Activated naive CD8-positive, alpha-beta T cell (primary cell): Measurements from ENCODE around the gene AMBP.
"Not testable (repeated sequence)": the region's sequence is repeated elsewhere in the genome, so short reads cannot be mapped to it uniquely, and the experiment has no call there.

ENCODE experiments used
- H3K27ac Mint-ChIP-seq: one replicate; pipeline ENCODE4 v1.8.0; 2021; ENCODE audit warnings: mixed read lengths
- H3K27me3 Mint-ChIP-seq: one replicate; pipeline ENCODE4 v1.8.0; 2021; ENCODE audit warnings: mixed read lengths
- H3K36me3 Mint-ChIP-seq: one replicate; pipeline ENCODE4 v1.8.0; 2021; ENCODE audit warnings: mixed read lengths
- H3K4me1 Mint-ChIP-seq: one replicate; pipeline ENCODE4 v1.8.0; 2021; ENCODE audit warnings: low read depth, mixed read lengths
- H3K4me3 Mint-ChIP-seq: one replicate; pipeline ENCODE4 v1.8.0; 2021; ENCODE audit warnings: mild to moderate bottlenecking, mixed read lengths
- H3K9me3 Mint-ChIP-seq: one replicate; pipeline ENCODE4 v1.8.0; 2021; ENCODE audit warnings: low read depth, mixed read lengths

The AMBP gene

DNA sequence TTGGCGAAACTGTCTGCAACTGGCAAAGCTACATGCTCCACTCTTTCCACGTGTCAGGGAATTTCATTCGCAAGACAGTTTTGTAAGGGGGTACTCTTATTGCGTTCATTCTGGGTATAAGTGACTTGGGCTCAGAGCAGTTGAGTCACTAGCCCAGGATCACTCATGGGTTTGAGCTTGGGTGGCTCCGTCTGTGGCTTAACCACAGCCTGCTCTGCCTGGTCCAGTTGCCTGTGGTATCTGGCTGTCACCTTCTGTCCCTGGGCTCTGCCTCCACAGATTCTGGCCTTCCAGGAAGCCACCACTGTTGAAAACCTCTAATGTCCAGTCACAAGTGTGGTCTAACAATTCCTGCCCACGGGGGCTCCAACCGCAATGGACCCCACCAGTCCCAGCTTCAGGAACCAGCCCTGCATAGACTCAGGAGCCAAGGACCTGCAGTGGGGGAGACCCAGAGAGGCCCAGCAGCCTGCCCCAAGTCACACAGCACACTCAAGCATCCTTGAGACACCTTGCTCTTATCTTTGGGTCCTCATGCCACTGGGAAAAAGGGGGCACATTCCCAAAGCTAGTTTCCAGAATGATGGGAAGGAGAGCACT, 10.6 kb upstream of the AMBP start:
- Mint-ChIP-seq H3K4me3 (no peak overlapping the region), H3K9me3 (no peaks in the 10 kb centered on the region), H3K36me3 (no peaks in the 10 kb centered on the region), H3K27me3 (peaks cover 2% of the 10 kb centered on the region), H3K27ac (no peak overlapping the region), H3K4me1 (no peaks in the 10 kb centered on the region)

DNA sequence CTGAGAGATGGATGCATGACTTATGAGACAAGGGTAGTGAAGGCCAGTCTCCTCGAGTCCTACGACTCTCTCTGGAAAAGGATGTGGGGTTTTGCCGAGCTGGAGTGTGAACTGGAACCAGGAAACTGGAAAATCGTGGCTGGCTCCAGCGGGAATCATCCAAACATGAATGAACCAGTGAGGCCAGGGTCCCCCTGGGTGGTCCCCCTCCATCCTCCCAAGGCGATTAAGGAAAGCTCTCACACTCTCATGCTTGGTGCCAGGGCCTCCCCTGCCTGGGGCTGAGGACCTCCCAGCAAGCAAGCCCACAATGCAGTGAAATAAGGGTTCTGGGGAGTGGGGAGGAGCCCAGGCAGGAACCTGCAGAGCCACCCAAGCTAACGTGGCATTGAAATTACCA, 9.6 kb upstream of the AMBP start:
- Mint-ChIP-seq H3K9me3 (no peaks in the 10 kb centered on the region), H3K36me3 (no peaks in the 10 kb centered on the region), H3K27ac (no peak overlapping the region), H3K4me3 (no peak overlapping the region), H3K4me1 (no peaks in the 10 kb centered on the region), H3K27me3 (peaks cover 1% of the 10 kb centered on the region)

DNA sequence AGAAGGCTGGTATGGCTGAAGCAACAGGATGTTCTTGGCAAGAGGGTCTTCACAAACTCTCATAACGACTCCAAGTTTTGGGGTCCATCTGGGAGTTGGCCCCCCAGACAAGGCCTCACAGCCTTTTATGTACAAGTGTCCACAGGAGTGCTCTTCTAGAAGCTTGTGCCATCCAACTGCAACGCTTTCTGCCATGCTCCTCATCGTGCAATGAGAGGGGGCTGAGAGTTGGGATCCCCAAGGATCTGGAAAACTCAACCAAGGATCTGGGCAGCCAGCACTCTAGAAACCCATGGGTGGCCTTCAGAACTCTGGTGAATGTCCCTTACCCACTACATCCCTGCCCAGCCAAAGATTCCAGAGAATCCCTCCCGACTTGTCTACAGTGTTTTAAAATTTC, 8.5 kb upstream of the AMBP start:
- Mint-ChIP-seq H3K36me3 (no peaks in the 10 kb centered on the region), H3K27me3 (no peaks in the 10 kb centered on the region), H3K4me1 (peaks cover 1% of the 10 kb centered on the region), H3K4me3 (no peak overlapping the region), H3K9me3 (no peaks in the 10 kb centered on the region), H3K27ac (no peak overlapping the region)

DNA sequence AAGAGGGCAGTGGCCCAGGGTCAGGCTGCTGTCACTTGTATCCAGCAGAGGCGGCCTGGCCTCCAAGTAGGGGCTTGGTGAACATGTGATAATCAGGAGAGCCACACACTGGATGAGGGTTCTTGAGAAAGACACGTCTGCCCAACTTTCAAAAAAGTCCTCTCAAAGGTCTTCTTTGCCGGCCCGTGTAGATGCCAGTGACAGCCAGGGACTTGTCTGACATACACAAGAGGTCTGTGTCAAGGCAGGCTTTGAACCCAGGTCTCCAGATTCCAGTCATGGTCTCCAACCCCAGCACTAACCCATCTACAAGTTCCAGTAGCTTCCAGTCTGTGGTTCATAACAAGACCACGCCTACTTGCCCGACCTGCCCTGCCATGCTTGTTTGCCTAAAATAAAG, 7.9 kb upstream of the AMBP start:
- Mint-ChIP-seq H3K4me3 (no peak overlapping the region), H3K27me3 (no peaks in the 10 kb centered on the region), H3K27ac (no peak overlapping the region), H3K9me3 (no peaks in the 10 kb centered on the region), H3K36me3 (no peaks in the 10 kb centered on the region), H3K4me1 (peaks cover 1% of the 10 kb centered on the region)

DNA sequence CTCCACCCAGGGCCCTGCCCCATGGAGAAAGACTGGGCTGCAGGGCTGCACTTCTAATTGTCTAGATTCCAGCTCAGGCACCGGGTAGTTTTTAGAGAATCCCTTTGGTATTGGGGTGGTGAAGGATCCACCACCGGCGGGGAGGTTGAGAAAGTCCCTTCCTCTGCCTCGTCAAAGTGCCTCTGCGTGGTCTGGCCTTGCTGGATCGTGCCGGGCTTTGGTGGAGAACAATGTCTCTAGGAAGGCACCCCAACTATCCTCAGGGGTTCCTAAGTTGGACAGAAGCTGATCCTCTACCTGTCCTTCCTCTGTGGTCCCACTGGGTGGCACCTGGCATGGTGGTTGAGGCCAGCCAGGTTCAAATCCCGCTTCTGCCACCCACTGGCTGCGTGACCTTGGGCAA, 7.3 kb upstream of the AMBP start:
- no peaks in the 10 kb centered on the region for H3K27me3 Mint-ChIP-seq
- H3K27ac Mint-ChIP-seq, result no peak overlapping the region
- H3K9me3 Mint-ChIP-seq, result no peaks in the 10 kb centered on the region
- no peaks in the 10 kb centered on the region for H3K36me3 Mint-ChIP-seq
- peaks cover 1% of the 10 kb centered on the region for H3K4me1 Mint-ChIP-seq
- no peak overlapping the region for H3K4me3 Mint-ChIP-seq

DNA sequence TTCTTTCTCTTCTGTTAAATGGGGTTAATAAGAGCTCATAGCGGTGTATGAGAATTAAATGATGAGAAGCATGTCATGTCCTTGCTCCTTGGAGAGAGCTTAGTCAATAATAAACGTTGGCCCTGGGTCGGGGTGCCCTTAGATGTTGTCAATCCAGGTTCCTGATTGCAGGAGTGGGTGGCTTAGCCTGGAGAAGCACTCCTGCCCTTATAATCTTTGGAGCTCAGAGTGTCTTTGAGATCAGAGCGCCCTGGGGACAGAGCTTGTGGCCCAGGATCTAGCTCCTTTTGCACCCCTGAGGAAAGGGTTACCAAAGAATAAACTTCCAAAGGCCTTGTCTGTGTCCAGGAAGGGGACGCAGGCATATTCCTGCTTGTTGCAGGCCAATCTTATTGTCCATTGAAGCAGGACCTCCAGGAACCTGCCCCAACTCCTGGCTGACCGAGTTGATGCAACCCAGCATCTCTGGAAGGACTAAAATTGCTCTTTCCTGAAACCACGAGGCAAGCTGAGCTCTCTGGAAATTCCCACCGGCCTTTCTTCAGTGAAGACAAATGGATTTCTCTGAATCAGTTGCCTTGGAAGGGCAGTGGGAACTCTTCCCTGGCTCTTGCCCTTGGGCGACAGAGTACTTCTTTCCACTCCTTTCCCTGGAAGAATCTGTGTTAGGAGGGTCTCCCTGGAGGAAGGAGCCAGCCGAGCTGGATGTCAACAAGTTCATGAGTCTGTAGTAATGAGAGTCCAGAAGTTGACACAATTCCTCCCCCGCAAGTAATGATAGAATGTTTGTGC, 6.4 kb upstream of the AMBP start:
- no peak overlapping the region for H3K4me3 Mint-ChIP-seq
- H3K36me3 Mint-ChIP-seq, result no peaks in the 10 kb centered on the region
- no peaks in the 10 kb centered on the region for H3K9me3 Mint-ChIP-seq
- H3K4me1 Mint-ChIP-seq, result peaks cover 1% of the 10 kb centered on the region
- no peak overlapping the region for H3K27ac Mint-ChIP-seq
- no peaks in the 10 kb centered on the region for H3K27me3 Mint-ChIP-seq

DNA sequence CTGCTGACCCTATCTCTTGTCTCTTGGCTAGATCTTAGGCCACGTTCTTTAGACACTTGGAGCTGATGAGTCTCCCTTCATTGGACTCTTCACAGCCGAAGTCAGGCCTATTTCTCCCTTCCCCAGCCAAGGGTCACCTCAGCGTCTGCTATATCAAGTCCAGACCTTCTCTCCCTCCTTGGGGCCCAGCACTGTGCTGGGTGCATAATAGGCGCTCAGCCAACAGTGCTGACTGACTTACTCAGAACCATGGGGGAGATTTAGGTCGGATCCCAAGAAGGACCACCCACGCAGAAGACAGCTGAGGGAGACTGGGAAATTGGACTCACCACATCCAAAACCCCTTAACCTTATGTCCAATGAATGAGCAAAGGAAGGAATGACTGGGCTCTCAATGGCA, 5.6 kb upstream of the AMBP start:
- Mint-ChIP-seq H3K4me3 (no peak overlapping the region), H3K9me3 (no peaks in the 10 kb centered on the region), H3K27ac (no peak overlapping the region), H3K27me3 (no peaks in the 10 kb centered on the region), H3K36me3 (no peaks in the 10 kb centered on the region), H3K4me1 (peaks cover 1% of the 10 kb centered on the region)

DNA sequence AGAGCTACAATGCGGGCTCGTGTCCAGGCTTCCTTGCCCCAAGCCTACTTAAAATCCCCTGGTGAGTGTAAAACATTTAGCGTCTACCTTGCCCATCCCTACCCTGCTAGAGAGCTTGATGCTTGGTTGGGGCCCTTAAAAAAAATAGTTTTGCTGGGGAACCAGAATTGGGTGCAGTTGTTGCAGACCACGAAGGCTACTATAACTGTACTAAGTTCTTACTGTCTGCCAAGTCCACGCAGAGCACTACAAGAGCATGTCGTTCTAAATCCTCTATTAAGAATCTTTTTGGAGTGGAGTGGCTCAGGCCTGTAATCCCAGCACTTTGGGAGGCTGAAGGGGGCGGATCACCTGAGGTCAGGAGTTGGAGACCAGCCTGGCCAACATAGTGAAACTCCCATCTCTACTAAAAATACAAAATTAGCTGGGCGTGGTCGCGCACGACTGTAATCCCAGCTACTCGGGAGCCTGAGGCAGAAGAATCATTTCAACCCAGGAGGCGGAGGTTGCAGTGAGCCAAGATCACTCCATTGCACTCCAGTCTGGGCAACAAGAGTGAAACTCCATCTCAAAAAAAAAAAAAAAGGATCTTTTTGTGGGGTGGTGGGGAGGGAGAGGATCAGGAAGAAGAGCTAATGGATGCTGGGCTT, 4.8 kb upstream of the AMBP start:
- not testable (repeated sequence) for H3K4me3 Mint-ChIP-seq, H3K27me3 Mint-ChIP-seq, H3K4me1 Mint-ChIP-seq, H3K9me3 Mint-ChIP-seq, H3K27ac Mint-ChIP-seq, H3K36me3 Mint-ChIP-seq

DNA sequence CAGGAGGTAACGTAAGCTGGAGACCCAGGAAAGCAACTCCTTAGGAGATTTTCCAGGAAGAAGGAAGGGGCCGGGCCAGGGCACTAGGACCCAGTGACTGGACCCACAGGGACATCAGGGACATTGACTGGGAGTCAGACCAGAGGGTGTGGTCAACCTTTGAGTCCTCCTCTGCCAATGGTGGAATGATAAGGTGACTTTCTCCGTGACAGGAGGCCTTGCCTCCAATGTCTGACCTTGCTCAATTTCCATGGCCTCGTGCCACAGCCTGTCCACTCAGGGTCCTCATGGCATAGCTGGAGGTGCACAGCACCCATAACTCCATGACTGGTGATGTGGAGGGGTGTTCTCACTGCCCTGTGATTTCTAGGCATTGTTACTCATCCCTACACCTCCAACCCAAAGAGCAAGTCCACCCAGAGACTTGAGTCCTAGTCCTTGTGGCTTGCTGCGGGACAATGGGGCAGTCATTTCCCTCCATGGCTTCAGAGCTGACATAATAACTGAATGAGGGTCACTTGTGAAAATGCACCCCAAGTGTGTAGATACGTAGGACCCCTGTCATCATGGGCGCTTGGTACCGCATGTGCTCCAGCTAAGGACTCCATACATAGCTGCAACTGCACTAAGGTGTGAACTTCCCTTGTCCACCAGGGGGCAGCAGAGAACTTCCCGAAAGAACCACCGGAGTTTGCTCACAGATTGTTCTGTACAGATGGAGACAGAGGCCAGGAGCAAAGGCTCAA, 4.1 kb upstream of the AMBP start:
- no peaks in the 10 kb centered on the region for H3K27me3 Mint-ChIP-seq
- H3K27ac Mint-ChIP-seq, result no peak overlapping the region
- peaks cover 1% of the 10 kb centered on the region for H3K4me1 Mint-ChIP-seq
- H3K4me3 Mint-ChIP-seq, result no peak overlapping the region
- no peaks in the 10 kb centered on the region for H3K9me3 Mint-ChIP-seq
- H3K36me3 Mint-ChIP-seq, result no peaks in the 10 kb centered on the region

DNA sequence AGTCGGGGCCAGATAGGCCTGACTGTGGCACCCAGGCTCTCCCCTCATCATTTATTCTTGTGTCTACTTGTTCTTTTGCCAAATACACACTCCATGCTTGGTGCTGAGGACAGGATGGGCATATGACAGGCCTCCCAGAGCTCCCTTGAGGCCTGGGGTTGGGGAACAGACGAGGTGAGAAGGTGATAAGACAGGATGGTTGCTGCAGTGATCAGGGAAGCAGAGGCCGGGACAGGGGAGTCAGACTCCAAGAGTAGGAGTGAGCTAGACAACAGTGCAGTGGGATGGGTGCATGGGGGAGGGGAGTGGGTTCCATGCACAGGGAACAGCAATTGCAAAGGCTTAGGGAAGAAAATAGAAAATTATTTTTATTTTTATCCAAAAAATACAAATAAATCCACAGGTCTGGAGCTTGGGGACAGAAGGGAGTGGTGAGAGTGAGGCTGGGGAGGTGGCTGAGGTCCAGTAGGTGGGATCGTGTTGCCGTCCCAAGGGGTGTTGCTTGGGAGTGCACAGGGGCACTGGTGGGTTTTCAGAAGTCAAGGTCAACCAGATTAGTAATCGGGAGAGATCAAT, 3.4 kb upstream of the AMBP start:
- Mint-ChIP-seq H3K9me3 (no peaks in the 10 kb centered on the region), H3K4me3 (no peak overlapping the region), H3K4me1 (peaks cover 1% of the 10 kb centered on the region), H3K27me3 (peaks cover 1% of the 10 kb centered on the region), H3K27ac (no peak overlapping the region), H3K36me3 (no peaks in the 10 kb centered on the region)

DNA sequence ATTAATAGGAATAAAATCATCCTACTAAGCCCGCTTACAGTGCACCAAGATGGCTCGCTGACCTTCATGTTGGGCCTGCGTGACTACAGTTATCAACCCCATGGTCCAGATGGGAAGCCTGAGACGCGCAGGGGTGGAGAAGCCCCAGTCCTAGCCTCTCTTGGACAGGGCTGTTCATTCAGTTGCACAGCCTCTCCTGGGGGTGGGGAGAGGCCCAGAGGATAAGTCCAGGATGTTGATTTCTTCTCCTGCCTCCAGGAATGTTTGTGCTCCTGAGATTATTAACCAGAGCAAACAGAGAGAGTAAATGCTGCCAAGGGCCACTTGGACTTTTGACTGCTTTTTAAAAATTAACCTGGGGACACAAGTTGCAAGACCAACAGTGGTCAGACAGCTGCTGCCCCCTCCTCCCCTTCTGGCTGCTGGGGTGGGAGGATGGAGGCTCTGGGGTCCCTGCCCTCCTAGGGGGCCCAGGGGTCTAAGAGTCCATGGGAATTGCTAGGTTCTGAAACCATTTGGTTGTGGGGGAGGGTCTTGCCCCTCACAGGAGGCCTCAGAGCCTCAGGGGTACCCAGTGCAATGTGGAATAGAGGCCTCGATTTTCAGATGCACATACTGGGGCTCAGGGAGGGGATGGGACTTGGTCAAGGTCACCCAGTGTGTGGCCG, 2.8 kb upstream of the AMBP start:
- Mint-ChIP-seq H3K4me3 (no peak overlapping the region), H3K27ac (no peak overlapping the region), H3K27me3 (peaks cover 1% of the 10 kb centered on the region), H3K4me1 (peaks cover 1% of the 10 kb centered on the region), H3K9me3 (no peaks in the 10 kb centered on the region), H3K36me3 (no peaks in the 10 kb centered on the region)

DNA sequence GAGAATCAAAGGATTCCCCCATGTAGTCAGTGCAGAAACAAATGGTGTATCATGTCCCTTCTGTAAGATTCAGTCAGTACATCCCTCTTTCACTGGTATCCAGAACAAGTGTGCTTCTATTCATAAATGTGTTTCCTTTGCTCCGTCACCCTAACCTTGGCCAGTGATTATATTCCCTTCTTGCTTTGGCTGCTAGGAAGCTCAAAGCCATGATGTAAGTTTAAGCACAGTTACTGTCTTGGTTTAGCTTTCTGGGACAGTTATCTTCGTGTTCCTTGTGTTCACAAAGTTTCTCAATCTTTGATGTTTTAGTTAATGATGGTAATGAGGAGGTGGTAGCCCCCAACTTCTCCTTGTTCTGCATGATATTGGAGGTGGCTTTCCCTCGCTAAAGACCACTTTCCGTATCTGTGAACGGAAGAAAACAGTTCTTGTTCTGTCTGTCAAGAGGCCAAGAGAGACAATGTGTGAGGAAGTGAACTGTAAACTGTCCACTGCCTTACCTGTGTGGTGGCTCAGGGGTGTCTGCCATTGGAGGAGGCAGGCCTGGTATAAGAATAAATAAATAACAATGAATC, 2.2 kb upstream of the AMBP start:
- Mint-ChIP-seq H3K4me3 (no peak overlapping the region), H3K4me1 (peaks cover 1% of the 10 kb centered on the region), H3K9me3 (no peaks in the 10 kb centered on the region), H3K27ac (no peak overlapping the region), H3K27me3 (peaks cover 4% of the 10 kb centered on the region), H3K36me3 (no peaks in the 10 kb centered on the region)

DNA sequence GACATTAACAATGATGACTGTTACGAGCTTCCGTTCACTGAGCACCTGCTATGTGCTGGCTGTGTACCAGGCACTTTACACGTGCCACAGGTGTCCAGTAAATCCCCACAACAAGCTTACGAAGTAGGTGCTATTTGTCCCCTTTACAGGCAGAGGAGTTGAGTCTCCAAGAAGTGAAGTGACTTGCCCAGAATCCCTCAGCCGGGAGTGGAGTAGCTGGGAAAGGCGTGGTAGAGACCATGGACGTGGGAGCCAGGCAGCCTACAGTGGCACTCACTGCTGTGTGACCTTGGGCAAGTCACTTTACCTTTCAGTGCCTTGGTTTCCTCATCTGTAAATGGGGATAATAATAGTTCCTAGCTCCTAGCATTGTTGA, 669 bp upstream of the AMBP start:
- Mint-ChIP-seq H3K4me3 (no peak overlapping the region), H3K27me3 (peaks cover 10% of the 10 kb centered on the region), H3K36me3 (no peaks in the 10 kb centered on the region), H3K27ac (no peak overlapping the region), H3K9me3 (no peaks in the 10 kb centered on the region), H3K4me1 (peaks cover 1% of the 10 kb centered on the region)

DNA sequence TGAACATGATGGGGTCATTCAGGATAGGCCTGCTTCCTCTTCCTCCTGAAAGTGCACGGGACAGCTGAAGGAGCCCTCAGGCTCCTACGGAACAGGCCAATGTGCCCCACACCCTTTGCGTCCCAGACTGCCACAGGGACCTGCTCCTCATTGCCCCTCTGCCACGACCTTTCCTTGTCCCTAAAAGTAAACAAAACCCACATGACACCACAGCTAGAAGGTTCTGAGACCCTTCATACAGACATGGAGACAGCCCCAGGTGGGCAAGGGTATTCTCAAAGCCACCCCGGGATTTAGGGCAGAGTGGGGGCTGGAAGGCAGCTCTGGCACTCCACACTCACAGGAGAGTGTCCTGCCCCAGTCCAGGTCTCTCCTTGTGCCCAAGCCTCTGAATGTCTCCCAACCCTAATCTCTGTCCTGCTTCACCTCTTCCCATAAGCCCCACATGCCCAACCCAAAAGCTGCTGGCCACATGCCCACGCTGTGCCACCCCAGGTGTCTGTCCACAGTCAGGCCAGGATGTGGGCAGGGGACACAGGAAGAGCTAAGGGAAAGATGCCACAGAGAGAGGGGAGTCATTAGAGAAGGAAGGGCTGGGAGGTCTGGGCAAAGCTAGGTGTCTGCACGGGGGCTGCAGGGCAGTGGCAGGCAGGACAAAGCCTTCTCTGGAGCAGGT, 800 bp downstream of the AMBP start:
- Mint-ChIP-seq H3K4me3 (no peak overlapping the region), H3K9me3 (no peaks in the 10 kb centered on the region), H3K4me1 (no peaks in the 10 kb centered on the region), H3K36me3 (no peaks in the 10 kb centered on the region), H3K27ac (no peak overlapping the region), H3K27me3 (peaks cover 10% of the 10 kb centered on the region)
